Loucy (cell line): Measurements from ENCODE around the gene KANSL1.
"Not testable (repeated sequence)": the region's sequence is repeated elsewhere in the genome, so short reads cannot be mapped to it uniquely, and the experiment has no call there.

Source experiments
- H2AFZ ChIP-seq: fragments of 200-600 bp; sonication (generic); 2 replicates; pipeline ENCODE4 v1.6.0; 2016; ENCODE audit warnings: antibody characterized with exemption, mild to moderate bottlenecking, low read length, moderate library complexity
- H3F3A ChIP-seq: fragments of 200-600 bp; 2 replicates; pipeline ENCODE4 v1.6.0; 2016; ENCODE audit warnings: antibody characterized with exemption, low read depth, mild to moderate bottlenecking
- H3K27me3 ChIP-seq: fragments of 200-600 bp; sonication (generic); 2 replicates; pipeline ENCODE4 v1.6.1; 2014; ENCODE audit warnings: low read length, mild to moderate bottlenecking; ENCODE audit not compliant: insufficient read depth, poor library complexity, severe bottlenecking
- H3K36me3 ChIP-seq: fragments of 200-600 bp; sonication (generic); 2 replicates; pipeline ENCODE4 v1.6.1; 2016; ENCODE audit warnings: low read length; ENCODE audit not compliant: insufficient read depth
- H3K4me1 ChIP-seq: fragments of 200-600 bp; sonication (generic); 2 replicates; pipeline ENCODE4 v1.5.1; 2014; ENCODE audit warnings: low read length, mild to moderate bottlenecking; ENCODE audit not compliant: insufficient read depth, poor library complexity, severe bottlenecking
- H3K4me2 ChIP-seq: fragments of 200-600 bp; sonication (generic); 2 replicates; pipeline ENCODE4 v1.6.0; 2014; ENCODE audit warnings: antibody characterized with exemption, low read length, low read depth, mild to moderate bottlenecking; ENCODE audit not compliant: poor library complexity, severe bottlenecking
- H3K4me3 ChIP-seq: fragments of 200-600 bp; sonication (generic); 2 replicates; pipeline ENCODE4 v1.5.1; 2014; ENCODE audit warnings: low read length, mild to moderate bottlenecking, mixed read lengths; ENCODE audit not compliant: poor library complexity, severe bottlenecking
- H3K79me2 ChIP-seq: fragments of 200-600 bp; sonication (generic); 2 replicates; pipeline ENCODE4 v1.6.1; 2014; ENCODE audit warnings: low read length; ENCODE audit not compliant: insufficient read depth
- H3K9ac ChIP-seq: fragments of 200-600 bp; sonication (generic); 2 replicates; pipeline ENCODE4 v1.6.0; 2014; ENCODE audit warnings: mild to moderate bottlenecking, low read depth, low read length, moderate library complexity; ENCODE audit not compliant: poor library complexity, severe bottlenecking
- H3K9me2 ChIP-seq: fragments of 200-600 bp; sonication (generic); replicated peaks from 2 replicates; pipeline ENCODE4 v1.6.1; 2016; ENCODE audit warnings: low read depth, low read length, mixed read lengths
- H3K9me3 ChIP-seq: fragments of 200-600 bp; sonication (generic); 2 replicates; pipeline ENCODE4 v1.6.1; 2014; ENCODE audit warnings: mild to moderate bottlenecking, antibody characterized with exemption, low read length, low read depth; ENCODE audit not compliant: insufficient read depth
- H4K20me1 ChIP-seq: fragments of 200-600 bp; sonication (generic); 2 replicates; pipeline ENCODE4 v1.6.0; 2014; ENCODE audit warnings: antibody characterized with exemption, low read length, mild to moderate bottlenecking; ENCODE audit not compliant: insufficient read depth, poor library complexity, severe bottlenecking
- EZH2phosphoT487 ChIP-seq: fragments of 200-600 bp; IDR thresholded peaks from 2 replicates; pipeline ENCODE4 v1.6.1; 2018; ENCODE audit warnings: antibody characterized with exemption, mild to moderate bottlenecking, moderate library complexity, borderline replicate concordance
- TF ChIP-seq, protein P1 (sequence below): fragments of 200-600 bp; sonication (generic); conservative IDR thresholded peaks from 2 replicates; pipeline ENCODE4 v1.5.1; 2014; ENCODE audit warnings: mild to moderate bottlenecking, antibody characterized with exemption, low read length

The KANSL1 gene

DNA sequence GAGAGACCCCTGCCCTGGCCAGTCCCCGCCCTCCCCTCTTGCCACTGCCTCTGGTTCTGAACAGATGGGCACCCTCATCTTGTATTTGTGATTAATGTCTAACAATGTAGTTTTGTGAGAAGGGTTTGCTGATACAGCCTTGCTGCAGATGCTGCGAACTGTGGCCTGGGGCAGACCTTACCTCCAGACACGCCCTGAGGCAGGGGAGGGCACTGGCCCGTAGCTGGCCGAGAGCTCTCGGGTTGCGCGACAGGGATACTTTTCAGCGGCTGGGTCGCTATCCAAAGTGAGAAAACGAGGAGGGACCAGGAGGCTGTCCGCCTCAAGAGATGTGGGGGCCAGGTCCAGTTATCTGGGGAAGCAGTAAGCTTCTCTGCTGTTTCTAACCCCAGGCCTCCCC, 172.2 kb downstream of the KANSL1 start:
- no peaks in the 10 kb centered on the region for H3F3A ChIP-seq
- H3K4me3 ChIP-seq, result no peak overlapping the region
- no peaks in the 10 kb centered on the region for H4K20me1 ChIP-seq
- no peak overlapping the region for H2AFZ ChIP-seq
- H3K4me1 ChIP-seq, result no peaks in the 10 kb centered on the region
- no peaks in the 10 kb centered on the region for H3K36me3 ChIP-seq
- no peaks in the 10 kb centered on the region for H3K27me3 ChIP-seq
- H3K9ac ChIP-seq, result no peak overlapping the region
- H3K9me3 ChIP-seq, result no peaks in the 10 kb centered on the region
- no peak overlapping the region for H3K4me2 ChIP-seq
- H3K9me2 ChIP-seq, result no peaks in the 10 kb centered on the region
- no peak for TF ChIP-seq EZH2phosphoT487
- TF ChIP-seq, protein P1, sequence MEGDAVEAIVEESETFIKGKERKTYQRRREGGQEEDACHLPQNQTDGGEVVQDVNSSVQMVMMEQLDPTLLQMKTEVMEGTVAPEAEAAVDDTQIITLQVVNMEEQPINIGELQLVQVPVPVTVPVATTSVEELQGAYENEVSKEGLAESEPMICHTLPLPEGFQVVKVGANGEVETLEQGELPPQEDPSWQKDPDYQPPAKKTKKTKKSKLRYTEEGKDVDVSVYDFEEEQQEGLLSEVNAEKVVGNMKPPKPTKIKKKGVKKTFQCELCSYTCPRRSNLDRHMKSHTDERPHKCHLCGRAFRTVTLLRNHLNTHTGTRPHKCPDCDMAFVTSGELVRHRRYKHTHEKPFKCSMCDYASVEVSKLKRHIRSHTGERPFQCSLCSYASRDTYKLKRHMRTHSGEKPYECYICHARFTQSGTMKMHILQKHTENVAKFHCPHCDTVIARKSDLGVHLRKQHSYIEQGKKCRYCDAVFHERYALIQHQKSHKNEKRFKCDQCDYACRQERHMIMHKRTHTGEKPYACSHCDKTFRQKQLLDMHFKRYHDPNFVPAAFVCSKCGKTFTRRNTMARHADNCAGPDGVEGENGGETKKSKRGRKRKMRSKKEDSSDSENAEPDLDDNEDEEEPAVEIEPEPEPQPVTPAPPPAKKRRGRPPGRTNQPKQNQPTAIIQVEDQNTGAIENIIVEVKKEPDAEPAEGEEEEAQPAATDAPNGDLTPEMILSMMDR, result no peak
- H3K79me2 ChIP-seq, result no peaks in the 10 kb centered on the region

DNA sequence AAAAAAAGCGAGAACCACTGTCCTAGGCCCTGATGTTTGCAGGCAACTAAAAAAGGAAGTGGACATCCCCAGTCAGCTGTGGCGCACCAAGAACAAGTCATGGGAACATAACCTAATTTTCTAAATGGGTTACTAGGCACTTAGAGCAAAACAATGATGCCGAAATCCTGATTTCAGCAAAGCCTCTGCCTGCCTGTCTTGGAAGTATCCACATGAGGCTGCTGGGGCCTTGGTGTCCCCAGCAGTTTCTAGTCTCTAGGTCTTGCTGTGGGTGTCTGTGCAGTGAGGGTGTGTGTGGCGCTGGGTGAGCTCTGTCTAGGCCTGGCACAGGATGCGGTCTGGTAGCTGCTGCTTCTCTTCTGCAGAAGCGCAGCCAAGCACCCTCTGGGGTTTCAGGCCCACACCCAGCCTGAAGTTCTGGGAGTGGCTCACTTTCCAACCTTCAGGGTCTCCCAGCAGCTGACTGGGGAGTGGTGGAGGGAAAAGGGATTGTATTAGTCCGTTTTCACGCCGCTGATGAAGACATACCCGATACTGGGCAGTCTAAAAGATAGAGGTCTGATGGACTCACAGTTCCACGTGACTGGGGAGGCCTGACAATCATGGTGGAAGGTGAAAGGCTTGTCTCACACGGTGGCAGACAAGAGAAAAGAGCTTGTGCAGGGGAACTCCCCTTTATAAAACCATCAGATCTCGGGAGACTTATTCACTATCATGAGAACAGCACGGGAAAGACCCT, 173.0 kb downstream of the KANSL1 start:
- no peak for TF ChIP-seq EZH2phosphoT487
- TF ChIP-seq, protein P1, result no peak
- H3K27me3 ChIP-seq, result no peaks in the 10 kb centered on the region
- no peak overlapping the region for H3K9ac ChIP-seq
- no peak overlapping the region for H2AFZ ChIP-seq
- no peaks in the 10 kb centered on the region for H3K36me3 ChIP-seq
- H3K79me2 ChIP-seq, result no peaks in the 10 kb centered on the region
- H3K4me2 ChIP-seq, result no peak overlapping the region
- H3F3A ChIP-seq, result no peaks in the 10 kb centered on the region
- no peaks in the 10 kb centered on the region for H4K20me1 ChIP-seq
- no peaks in the 10 kb centered on the region for H3K9me3 ChIP-seq
- H3K9me2 ChIP-seq, result no peaks in the 10 kb centered on the region
- H3K4me3 ChIP-seq, result no peak overlapping the region
- H3K4me1 ChIP-seq, result no peaks in the 10 kb centered on the region

DNA sequence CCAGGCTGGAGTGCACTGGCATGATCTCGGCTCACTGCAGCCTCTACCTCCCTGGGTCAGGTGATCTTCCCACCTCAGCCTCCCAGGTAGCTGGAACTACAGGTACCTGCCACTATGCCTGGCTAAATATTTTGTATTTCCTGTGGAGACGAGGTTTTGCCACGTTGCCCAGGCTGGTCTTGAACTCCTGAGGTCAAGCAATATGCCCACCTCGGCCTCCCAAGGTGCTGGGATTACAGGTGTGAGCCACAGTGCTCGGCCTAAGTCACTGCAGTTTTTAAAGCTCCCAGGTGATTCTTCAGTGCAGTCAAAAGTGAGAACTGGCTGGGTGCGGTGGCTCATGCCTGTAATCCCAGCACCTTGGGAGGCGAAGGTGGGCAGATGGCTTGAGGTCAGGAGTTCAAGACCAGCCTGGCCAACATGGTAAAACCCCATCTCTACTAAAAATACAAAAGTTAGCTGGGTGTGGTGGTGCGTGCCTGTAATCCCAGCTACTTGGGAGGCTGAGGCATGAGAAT, 173.8 kb downstream of the KANSL1 start:
- not testable (repeated sequence) for H3K4me3 ChIP-seq, H3K4me1 ChIP-seq, H3K9me2 ChIP-seq, H3F3A ChIP-seq, H3K9me3 ChIP-seq, H3K4me2 ChIP-seq, H3K9ac ChIP-seq, H3K79me2 ChIP-seq, H3K36me3 ChIP-seq, H3K27me3 ChIP-seq, H4K20me1 ChIP-seq, H2AFZ ChIP-seq
